ENCODE results near the gene PRR7.

The PRR7 gene

GRCh38 chr5:177486256-177486655 lies 39.6 kb downstream of the PRR7 start:
- no peak for DNase-seq

- no peak for DNase-seq
Observed at GRCh38 chr5:177487144-177487543, 40.5 kb downstream of the PRR7 start.

- no peak for DNase-seq
Observed at GRCh38 chr5:177487975-177488374, 41.4 kb downstream of the PRR7 start.

GRCh38 chr5:177489119-177489716 lies 42.6 kb downstream of the PRR7 start:
- DNase-seq = no peak

GRCh38 chr5:177490311-177490991 lies 43.8 kb downstream of the PRR7 start:
- no peak for DNase-seq

GRCh38 chr5:177490992-177491391 lies 44.4 kb downstream of the PRR7 start:
- no peak for DNase-seq

GRCh38 chr5:177491429-177491945 lies 44.9 kb downstream of the PRR7 start:
- peak; percentile 74 for DNase-seq

- DNase-seq = no peak
Observed at GRCh38 chr5:177491983-177492746, 45.6 kb downstream of the PRR7 start.

- no peak for DNase-seq
Observed at GRCh38 chr5:177492841-177493240, 46.2 kb downstream of the PRR7 start.

GRCh38 chr5:177493795-177494345 lies 47.3 kb downstream of the PRR7 start:
- DNase-seq = no peak

GRCh38 chr5:177494346-177495195 lies 48.0 kb downstream of the PRR7 start:
- peak; percentile 92 for DNase-seq

GRCh38 chr5:177495243-177496060 lies 48.8 kb downstream of the PRR7 start:
- DNase-seq = peak; percentile 89

- DNase-seq = no peak
Observed at GRCh38 chr5:177496070-177496726, 49.6 kb downstream of the PRR7 start.

- peak; percentile 94 for DNase-seq
Observed at GRCh38 chr5:177496727-177497291, 50.2 kb downstream of the PRR7 start.

GRCh38 chr5:177497292-177498012 lies 50.8 kb downstream of the PRR7 start, which contains the start of gene PDLIM7:
Gene PDLIM7 (minus strand): TSS chr5:177497604. CDS start chr5:177496512, 1,092 bp downstream.
- peak; percentile 97 for DNase-seq

GRCh38 chr5:177498013-177498787 lies 51.6 kb downstream of the PRR7 start:
- DNase-seq = no peak

GRCh38 chr5:177499842-177500241 lies 53.2 kb downstream of the PRR7 start:
- no peak for DNase-seq

GRCh38 chr5:177500685-177501522 lies 54.3 kb downstream of the PRR7 start:
- DNase-seq = peak; percentile 87
